HL-60 (cell line): ENCODE data around the gene PHPT1.
"Not testable (repeated sequence)": the region's sequence is repeated elsewhere in the genome, so short reads cannot be mapped to it uniquely, and the experiment has no call there.

Experiments used
- CTCF ChIP-seq: IDR thresholded peaks from one replicate; pipeline ENCODE4 v1.5.1; 2011; ENCODE audit warnings: low read length, control low read depth, inconsistent platforms; ENCODE audit not compliant: insufficient read depth
- POLR2AphosphoS5 ChIP-seq: IDR thresholded peaks from 2 replicates; pipeline ENCODE4 v1.6.1; 2012; ENCODE audit warnings: low read depth

DNA sequence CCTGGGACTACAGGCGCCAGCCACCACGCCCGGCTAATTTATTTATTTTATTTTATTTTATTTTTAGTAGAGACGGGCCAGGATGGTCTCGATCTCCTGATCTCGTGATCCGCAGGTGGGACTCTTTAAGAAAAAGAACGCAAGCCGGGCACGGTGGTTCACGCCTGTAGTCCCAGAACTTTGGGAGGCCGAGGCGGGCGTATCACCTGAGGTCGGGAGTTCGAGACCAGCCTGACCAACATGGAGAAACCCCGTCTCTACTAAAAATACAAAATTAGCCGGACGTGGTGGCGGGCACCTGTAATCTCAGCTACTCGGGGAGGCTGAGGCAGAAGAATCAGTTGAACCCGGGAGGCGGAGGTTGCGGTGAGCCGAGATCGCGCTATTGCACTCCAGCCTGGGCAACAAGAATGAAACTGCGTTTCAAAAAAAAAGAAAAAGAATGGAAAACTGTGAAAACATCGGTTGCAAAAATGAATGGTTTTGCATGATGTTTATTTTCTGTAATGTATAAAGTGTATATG, 17.8 kb downstream of the PHPT1 start:
- not testable (repeated sequence) for TF ChIP-seq CTCF, POLR2AphosphoS5
